ENCODE data around the gene ARHGAP33. TPM values are rescaled to one million over a fixed set of nuclear protein-coding genes. Genes with fewer than 3 reads are reported as not detected.
A peak's percentile ranks its signal among the peaks of the same experiment; 100 is the strongest.

ARHGAP33 gene
- total and polyA plus RNA-seq, 2 of the 8 experiments (the other 6 are each of a cell fraction or from before 2014, with no cell fraction given) = 6.5 to 25.2 TPM

- Histone ChIP-seq H3K79me2 (ENCODE audit: control insufficient read depth in 1 of 2, insufficient read depth in 2 of 2, low read length in 2 of 2) (no peaks in the 10 kb centered on the region), H3K36me3 (ENCODE audit: control insufficient read depth in 2 of 4, insufficient read depth in 4 of 4, low read length in 3 of 4) (no peaks in the 10 kb centered on the region), H3K4ac (replicated peaks; ENCODE audit: insufficient read length, low read depth, low read length) (no peak overlapping the region), H4K91ac (replicated peaks; ENCODE audit: insufficient read length, low read length) (no peak overlapping the region), H2AK5ac (ENCODE audit: low read depth, low read length) (0 out of 2 replicates have a peak overlapping the region, but pooled peaks have one; percentile 82), H4K8ac (ENCODE audit: extremely low read depth, insufficient read depth, low read length) (no peak overlapping the region; the same call in 1 of the 2 replicates), H3K9me3 (ENCODE audit: insufficient read depth in 2 of 2, low read depth in 1 of 2, low read length in 1 of 2) (no peaks in the 10 kb centered on the region), H3K27ac (ENCODE audit: low read depth, low read length) (no peak overlapping the region), H2BK15ac (ENCODE audit: low read length) (no peak overlapping the region), H3K23me2 (ENCODE audit: low read depth, low read length) (peaks cover 11% of the 10 kb centered on the region; the same call in 1 of the 2 replicates), H3K4me2 (ENCODE audit: insufficient read depth in 1 of 2, low read depth in 2 of 2, low read length in 2 of 2) (peak overlapping the region; percentile 73 to 89), H4K5ac (ENCODE audit: insufficient read length, low read depth, low read length) (no peak overlapping the region), H2BK5ac (ENCODE audit: low read depth, low read length) (no peak overlapping the region), H3K9ac (replicated peaks in 1 of 4; ENCODE audit: extremely low read depth in 1 of 4, low read depth in 3 of 4, low read length in 3 of 4) (no peak overlapping the region), H2BK12ac (ENCODE audit: low read depth, low read length) (no peak overlapping the region), H3K4me1 (replicated peaks in 1 of 4; ENCODE audit: control insufficient read depth in 3 of 4, insufficient read depth in 4 of 4, low read length in 3 of 4) (peaks cover 0 to 9% (median 4%) of the 10 kb centered on the region in 4 experiments; a peak in 5 of 7 replicates), H3K79me1 (ENCODE audit: low read depth, low read length) (no peaks in the 10 kb centered on the region), H3K23ac (ENCODE audit: insufficient read length) (no peak overlapping the region), H3K27me3 (replicated peaks in 1 of 4; ENCODE audit: control insufficient read depth in 3 of 4, extremely low read depth in 1 of 4, insufficient read depth in 3 of 4, low read length in 3 of 4) (peaks cover 6 to 23% (median 20%) of the 10 kb centered on the region in 4 experiments), H2BK120ac (replicated peaks; ENCODE audit: low read depth, low read length) (no peak overlapping the region), H4K20me1 (replicated peaks in 1 of 2; ENCODE audit: control insufficient read depth in 1 of 2, insufficient read depth in 2 of 2, low read length in 2 of 2) (no peaks in the 10 kb centered on the region), H2AFZ (ENCODE audit: low read length) (no peak overlapping the region), H2BK20ac (ENCODE audit: low read length) (no peak overlapping the region), H3K56ac (replicated peaks; ENCODE audit: insufficient read length, low read depth, low read length) (peak overlapping the region; percentile 39), H3K14ac (ENCODE audit: insufficient read length) (no peak overlapping the region), H3K4me3 (ENCODE audit: extremely low read depth in 1 of 4, insufficient read depth in 2 of 4, low read depth in 3 of 4, low read length in 4 of 4) (peak overlapping the region; percentile 16 to 59 (median 24); a peak in 7 of 8 replicates), H3K18ac (ENCODE audit: extremely low read depth, low read length) (peak overlapping the region; percentile 60)
- ChIA-PET POLR2A (ENCODE audit: partially characterized antibody) (interaction anchor here (0.7 to 1.2 kb wide), 4 partner anchors 9 to 79 kb away, joined by 3 to 5 read pairs (median 4); no protein-coding TSS in a partner anchor), CTCF (ENCODE audit: partially characterized antibody) (interaction anchor here (0.6 to 3.6 kb wide), 5 partner anchors 9 to 118 kb away, joined by 3 to 13 read pairs (median 3); no protein-coding TSS in a partner anchor)
- 29% methylated on average over 36 of the region's 39 CpGs; no CpG with 5 or more reads in 1 of the 2 experiments for WGBS, 2 experiments (ENCODE audit: extremely low coverage in 1 of 2, insufficient coverage in 1 of 2, insufficient read length in 1 of 2, insufficient replicate concordance in 2 of 2, low coverage in 1 of 2, low lambda C conversion rate in 2 of 2, missing lambda C conversion rate in 1 of 2)
- DNase-seq (ENCODE audit: low read depth in 1 of 2, low spot score in 2 of 2) (no peak), FAIRE-seq (no peak)
- no peak for TF ChIP-seq TAF1 (IDR thresholded peaks at IDR 0.05; ENCODE audit: low read depth, low read length)
- peak; percentile 57 for TF ChIP-seq KDM4A (IDR thresholded peaks at IDR 0.05; ENCODE audit: low read depth, low read length, severe bottlenecking)
- no peak for TF ChIP-seq TEAD4 (IDR thresholded peaks at IDR 0.05; ENCODE audit: low read depth, low read length)
- no peak for TF ChIP-seq EGR1 (IDR thresholded peaks at IDR 0.05; ENCODE audit: borderline replicate concordance, low read depth, low read length)
- TF ChIP-seq RFX5 (IDR thresholded peaks at IDR 0.05; ENCODE audit: borderline replicate concordance, low read depth, low read length) = no peak
- TF ChIP-seq RNF2 (IDR thresholded peaks at IDR 0.05; ENCODE audit: borderline replicate concordance, low read depth, low read length, missing control alignments, poor library complexity, severe bottlenecking) = peak; percentile 23
- TF ChIP-seq SIN3A (conservative IDR thresholded peaks at IDR 0.05 in 1 of 2, IDR thresholded peaks at IDR 0.05 in 1 of 2; ENCODE audit: low read depth in 1 of 2, low read length in 2 of 2) = no peak
- peak; percentile 52; the same call in 1 of the 2 replicates for TF ChIP-seq SUZ12 (IDR thresholded peaks at IDR 0.05; ENCODE audit: low read length)
- no peak for TF ChIP-seq NANOG (IDR thresholded peaks at IDR 0.05; ENCODE audit: insufficient read depth, low read depth, low read length, poor library complexity, severe bottlenecking)
- TF ChIP-seq JUND (IDR thresholded peaks at IDR 0.05; ENCODE audit: low read length) = no peak
- TF ChIP-seq CEBPB (IDR thresholded peaks at IDR 0.05; ENCODE audit: low read depth, low read length) = no peak
These were observed 21.5 kb downstream of the ARHGAP33 start for GRCh38 chr19:35796645-35797542.
